ENCODE data around the gene TMOD4.

- TF ChIP-seq CTCF (IDR thresholded peaks at IDR 0.05) (no peak), USF1 (CRISPR knock-in tag; IDR thresholded peaks at IDR 0.05) (no peak), NFYB (CRISPR knock-in tag; conservative IDR thresholded peaks at IDR 0.05; ENCODE audit: low read depth) (no peak), ZNF423 (CRISPR knock-in tag; IDR thresholded peaks at IDR 0.05) (no peak), ZNF232 (CRISPR knock-in tag; IDR thresholded peaks at IDR 0.05) (no peak), ATF3 (CRISPR knock-in tag; conservative IDR thresholded peaks at IDR 0.05) (no peak)
Observed at GRCh38 chr1:151144474-151145303, 31.1 kb downstream of the TMOD4 start.
